ENCODE measurements around the gene PHACTR4. TPM values are rescaled to one million over a fixed set of nuclear protein-coding genes. Genes with fewer than 3 reads are reported as not detected.

Gene PHACTR4
- total RNA-seq, 1 donor from 2014 or later: 80.8 TPM

DNA sequence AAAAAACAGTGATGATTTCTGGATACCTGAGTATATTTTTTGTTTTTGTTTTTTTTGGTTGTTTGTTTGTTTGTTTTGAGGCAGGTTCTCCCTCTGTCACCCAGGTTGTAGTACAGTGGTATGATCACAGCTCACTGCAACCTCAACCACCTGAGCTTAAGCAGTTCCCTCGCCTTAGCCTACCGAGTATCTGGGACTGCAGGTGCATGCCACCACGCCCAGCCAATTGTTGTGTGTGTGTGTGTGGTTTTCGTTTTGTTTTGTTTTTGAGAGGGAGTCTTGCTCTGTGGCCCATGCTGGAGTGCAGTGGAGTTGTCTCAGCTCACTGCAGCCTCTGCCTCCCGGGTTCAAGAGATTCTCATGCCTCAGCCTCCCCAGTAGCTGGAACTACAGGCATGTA lies 81.0 kb downstream of the PHACTR4 start:
- H3K36me3 Mint-ChIP-seq (ENCODE audit: low read depth): peaks cover 4% of the 10 kb centered on the region
- TF ChIP-seq, protein P1, sequence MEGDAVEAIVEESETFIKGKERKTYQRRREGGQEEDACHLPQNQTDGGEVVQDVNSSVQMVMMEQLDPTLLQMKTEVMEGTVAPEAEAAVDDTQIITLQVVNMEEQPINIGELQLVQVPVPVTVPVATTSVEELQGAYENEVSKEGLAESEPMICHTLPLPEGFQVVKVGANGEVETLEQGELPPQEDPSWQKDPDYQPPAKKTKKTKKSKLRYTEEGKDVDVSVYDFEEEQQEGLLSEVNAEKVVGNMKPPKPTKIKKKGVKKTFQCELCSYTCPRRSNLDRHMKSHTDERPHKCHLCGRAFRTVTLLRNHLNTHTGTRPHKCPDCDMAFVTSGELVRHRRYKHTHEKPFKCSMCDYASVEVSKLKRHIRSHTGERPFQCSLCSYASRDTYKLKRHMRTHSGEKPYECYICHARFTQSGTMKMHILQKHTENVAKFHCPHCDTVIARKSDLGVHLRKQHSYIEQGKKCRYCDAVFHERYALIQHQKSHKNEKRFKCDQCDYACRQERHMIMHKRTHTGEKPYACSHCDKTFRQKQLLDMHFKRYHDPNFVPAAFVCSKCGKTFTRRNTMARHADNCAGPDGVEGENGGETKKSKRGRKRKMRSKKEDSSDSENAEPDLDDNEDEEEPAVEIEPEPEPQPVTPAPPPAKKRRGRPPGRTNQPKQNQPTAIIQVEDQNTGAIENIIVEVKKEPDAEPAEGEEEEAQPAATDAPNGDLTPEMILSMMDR (conservative IDR thresholded peaks at IDR 0.05): no peak
- DNase-seq (ENCODE audit: low read depth, low spot score): no peak
- no peak overlapping the region for H3K4me3 Mint-ChIP-seq
- no peaks in the 10 kb centered on the region for H3K9me3 Mint-ChIP-seq
- H3K27me3 Mint-ChIP-seq (ENCODE audit: low read depth): no peaks in the 10 kb centered on the region
- no peak overlapping the region for H3K27ac Mint-ChIP-seq (ENCODE audit: unreplicated experiment)
- H3K4me1 Mint-ChIP-seq: peaks cover 17% of the 10 kb centered on the region

DNA sequence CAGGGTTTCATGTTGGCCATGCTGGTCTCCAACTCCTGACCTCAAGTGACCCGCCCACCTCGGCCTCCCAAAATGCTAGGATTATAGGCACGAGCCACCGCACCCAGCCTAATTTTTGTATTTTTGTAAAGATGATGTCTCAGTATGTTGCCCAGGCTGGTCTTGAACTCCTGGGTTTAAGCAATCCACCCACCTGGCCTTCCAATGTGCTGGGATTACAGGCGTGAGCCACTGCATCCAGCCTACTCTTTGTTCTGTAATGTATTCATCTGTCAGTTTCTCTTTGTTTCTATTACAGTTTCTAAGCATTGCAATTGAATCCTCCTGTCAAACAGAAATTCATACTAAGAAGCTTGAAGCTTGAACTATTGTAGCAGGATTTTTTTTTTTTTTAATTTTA lies 81.5 kb downstream of the PHACTR4 start:
- TF ChIP-seq, protein P1 (conservative IDR thresholded peaks at IDR 0.05): no peak
- no peaks in the 10 kb centered on the region for H3K27me3 Mint-ChIP-seq (ENCODE audit: low read depth)
- no peak overlapping the region for H3K4me3 Mint-ChIP-seq
- DNase-seq (ENCODE audit: low read depth, low spot score): no peak
- peaks cover 18% of the 10 kb centered on the region for H3K4me1 Mint-ChIP-seq
- H3K27ac Mint-ChIP-seq (ENCODE audit: unreplicated experiment): no peak overlapping the region
- no peaks in the 10 kb centered on the region for H3K9me3 Mint-ChIP-seq
- H3K36me3 Mint-ChIP-seq (ENCODE audit: low read depth): peaks cover 4% of the 10 kb centered on the region

DNA sequence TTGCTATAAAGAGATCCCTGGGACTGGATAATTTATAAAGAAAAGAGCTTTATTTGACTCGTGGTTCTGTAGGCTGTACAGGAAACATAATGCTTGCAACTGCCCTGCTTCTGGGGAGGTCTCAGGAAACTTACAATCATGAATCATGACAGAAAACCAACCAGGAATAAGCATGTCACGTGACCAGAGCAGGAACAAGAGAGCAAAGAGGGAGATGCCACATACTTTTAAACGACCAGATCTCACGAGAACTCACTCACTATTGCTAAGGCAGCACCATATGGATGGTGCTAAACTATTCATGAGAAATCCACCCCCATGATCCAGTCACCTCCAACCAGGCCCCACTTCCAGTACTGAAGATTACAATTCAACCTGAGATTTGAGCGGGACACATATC lies 86.5 kb downstream of the PHACTR4 start:
- H3K4me3 Mint-ChIP-seq: no peak overlapping the region
- DNase-seq (ENCODE audit: low read depth, low spot score): no peak
- peak overlapping the region; percentile 69 for H3K27ac Mint-ChIP-seq (ENCODE audit: unreplicated experiment)
- TF ChIP-seq, protein P1 (conservative IDR thresholded peaks at IDR 0.05): no peak
- H3K27me3 Mint-ChIP-seq (ENCODE audit: low read depth): no peaks in the 10 kb centered on the region
- H3K9me3 Mint-ChIP-seq: no peaks in the 10 kb centered on the region
- peaks cover 7% of the 10 kb centered on the region for H3K36me3 Mint-ChIP-seq (ENCODE audit: low read depth)
- H3K4me1 Mint-ChIP-seq: peaks cover 4% of the 10 kb centered on the region

DNA sequence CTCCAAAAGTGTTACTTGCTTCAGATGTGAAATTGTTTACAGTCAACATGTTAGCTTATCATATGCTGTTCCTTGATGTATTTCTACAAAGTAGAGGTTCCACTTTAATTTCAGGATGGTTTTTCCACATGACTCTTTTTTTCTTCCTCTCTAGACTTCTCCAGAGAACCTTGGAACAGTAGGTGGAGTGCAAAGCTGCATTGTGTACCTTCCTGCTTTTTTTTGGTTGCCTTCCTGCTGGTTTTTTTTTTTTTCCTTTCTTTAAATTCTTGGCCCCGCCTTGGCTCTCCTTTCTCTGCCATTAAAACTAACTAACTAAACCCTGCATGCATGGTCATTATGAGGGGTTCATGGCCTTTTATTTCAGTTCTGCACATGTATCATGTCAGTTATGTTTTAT lies 88.1 kb downstream of the PHACTR4 start:
- H3K4me1 Mint-ChIP-seq: peaks cover 4% of the 10 kb centered on the region
- no peaks in the 10 kb centered on the region for H3K9me3 Mint-ChIP-seq
- TF ChIP-seq, protein P1 (conservative IDR thresholded peaks at IDR 0.05): no peak
- H3K36me3 Mint-ChIP-seq (ENCODE audit: low read depth): peaks cover 7% of the 10 kb centered on the region
- no peaks in the 10 kb centered on the region for H3K27me3 Mint-ChIP-seq (ENCODE audit: low read depth)
- no peak for DNase-seq (ENCODE audit: low read depth, low spot score)
- H3K27ac Mint-ChIP-seq (ENCODE audit: unreplicated experiment): no peak overlapping the region
- no peak overlapping the region for H3K4me3 Mint-ChIP-seq

DNA sequence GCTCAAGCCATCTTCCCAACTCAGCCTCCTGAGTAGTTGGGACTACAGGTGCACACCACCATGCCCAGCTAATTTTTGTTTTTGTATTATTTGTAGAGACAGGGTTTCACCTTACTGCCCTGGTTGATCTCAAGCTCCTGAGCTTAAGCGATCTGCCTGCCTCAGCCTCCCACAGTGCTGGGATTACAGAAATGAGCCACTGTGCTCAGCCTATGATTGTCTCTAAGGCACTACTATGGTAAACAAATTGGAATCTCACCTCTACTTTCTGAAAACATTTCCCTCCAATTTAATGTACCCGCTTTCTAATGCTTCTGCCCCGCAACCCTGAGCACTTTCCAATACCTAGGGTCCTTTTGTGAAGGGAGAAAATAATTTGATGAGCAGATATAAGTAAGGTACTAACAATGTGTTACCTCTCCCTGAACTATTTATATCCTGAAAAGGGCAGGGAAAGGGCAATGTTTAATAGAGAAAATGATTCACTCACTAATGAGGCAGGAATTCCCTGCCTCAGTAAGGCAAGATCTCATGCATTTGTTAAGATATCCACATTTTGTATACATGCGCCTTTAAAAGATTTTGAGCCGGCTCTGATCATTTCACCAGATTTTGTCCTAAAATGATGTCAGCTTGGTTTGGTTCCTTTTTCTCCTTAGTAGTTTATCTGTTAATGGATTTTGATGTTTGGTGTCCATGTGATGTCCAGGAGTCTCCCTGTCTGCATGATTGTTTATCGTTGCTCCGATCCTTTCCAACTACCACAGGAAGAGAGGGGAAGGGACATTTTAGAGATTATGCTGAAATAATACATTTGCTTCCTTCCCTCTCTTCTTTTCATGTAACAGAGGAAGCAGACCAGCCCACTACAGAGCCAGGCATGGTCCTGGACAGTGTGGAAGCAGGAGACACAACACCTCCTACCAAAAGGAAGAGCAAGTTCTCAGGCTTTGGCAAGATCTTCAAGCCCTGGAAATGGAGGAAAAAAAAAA lies 89.0 kb downstream of the PHACTR4 start:
- Mint-ChIP-seq H3K27me3 (ENCODE audit: low read depth) (no peaks in the 10 kb centered on the region), H3K27ac (ENCODE audit: unreplicated experiment) (no peak overlapping the region)
- TF ChIP-seq, protein P1 (conservative IDR thresholded peaks at IDR 0.05): no peak

More for the DNA sequence above, 89.0 kb downstream of the PHACTR4 start:
- peaks cover 2% of the 10 kb centered on the region for H3K36me3 Mint-ChIP-seq (ENCODE audit: low read depth)
- no peak overlapping the region for H3K4me3 Mint-ChIP-seq
- no peaks in the 10 kb centered on the region for H3K9me3 Mint-ChIP-seq
- H3K4me1 Mint-ChIP-seq: peaks cover 4% of the 10 kb centered on the region
- DNase-seq (ENCODE audit: low read depth, low spot score): no peak

All from neural crest cell (in vitro differentiated cells).